Panc1 (cell line): ENCODE results near the gene FKBP7.

Experiments used
- POLR2AphosphoS5 ChIP-seq: IDR thresholded peaks from 2 replicates; pipeline ENCODE4 v1.6.1; 2012; ENCODE audit warnings: mild to moderate bottlenecking, low read depth, low read length, moderate library complexity
- TCF7L2 ChIP-seq: IDR thresholded peaks from 2 replicates; pipeline ENCODE4 v1.6.1; 2011; ENCODE audit warnings: mild to moderate bottlenecking, low read depth, low read length, inconsistent platforms
- TF ChIP-seq, protein P1 (sequence below): fragments of 450-650 bp; IDR thresholded peaks from 2 replicates; pipeline ENCODE4 v1.5.1; 2017; ENCODE audit warnings: mild to moderate bottlenecking

DNA sequence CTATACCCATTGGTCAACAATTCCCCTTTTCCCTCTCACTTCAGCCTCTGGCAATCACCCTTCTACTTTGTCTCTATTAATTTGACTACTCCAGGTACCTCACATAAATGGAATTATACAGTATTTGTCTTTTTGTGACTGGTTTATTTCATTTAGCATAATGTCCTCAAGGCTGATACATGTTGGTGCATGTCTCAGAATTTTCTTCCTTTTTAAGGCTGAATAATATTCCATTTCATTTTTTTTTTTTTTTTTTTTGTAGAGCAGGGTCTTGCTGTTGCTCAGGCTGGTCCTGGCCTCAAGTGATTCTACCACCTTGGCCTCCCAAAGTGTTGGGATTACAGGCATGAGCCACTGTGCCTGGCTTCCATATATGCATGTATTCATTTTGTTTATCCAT lies 1.9 kb downstream of the FKBP7 start:
- TF ChIP-seq, protein P1, sequence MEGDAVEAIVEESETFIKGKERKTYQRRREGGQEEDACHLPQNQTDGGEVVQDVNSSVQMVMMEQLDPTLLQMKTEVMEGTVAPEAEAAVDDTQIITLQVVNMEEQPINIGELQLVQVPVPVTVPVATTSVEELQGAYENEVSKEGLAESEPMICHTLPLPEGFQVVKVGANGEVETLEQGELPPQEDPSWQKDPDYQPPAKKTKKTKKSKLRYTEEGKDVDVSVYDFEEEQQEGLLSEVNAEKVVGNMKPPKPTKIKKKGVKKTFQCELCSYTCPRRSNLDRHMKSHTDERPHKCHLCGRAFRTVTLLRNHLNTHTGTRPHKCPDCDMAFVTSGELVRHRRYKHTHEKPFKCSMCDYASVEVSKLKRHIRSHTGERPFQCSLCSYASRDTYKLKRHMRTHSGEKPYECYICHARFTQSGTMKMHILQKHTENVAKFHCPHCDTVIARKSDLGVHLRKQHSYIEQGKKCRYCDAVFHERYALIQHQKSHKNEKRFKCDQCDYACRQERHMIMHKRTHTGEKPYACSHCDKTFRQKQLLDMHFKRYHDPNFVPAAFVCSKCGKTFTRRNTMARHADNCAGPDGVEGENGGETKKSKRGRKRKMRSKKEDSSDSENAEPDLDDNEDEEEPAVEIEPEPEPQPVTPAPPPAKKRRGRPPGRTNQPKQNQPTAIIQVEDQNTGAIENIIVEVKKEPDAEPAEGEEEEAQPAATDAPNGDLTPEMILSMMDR, result no peak
- no peak for TF ChIP-seq POLR2AphosphoS5
- TF ChIP-seq TCF7L2, result no peak
